Calu3 (cell line): ENCODE results near the gene CACNA1D. TPM values are rescaled to one million over a fixed set of nuclear protein-coding genes. Genes with fewer than 3 reads are reported as not detected.

Experiments used
- BruUV-seq: library from RNA; stranded (reverse); fragments of 400-500 nt; replicated peaks from 2 replicates; lab custom pipeline; 2021; lab: Mats Ljungman, UMichigan
- CTCF ChIA-PET: fragments of 300-600 bp; sonication (Branson Sonifier 250); formaldehyde crosslinking; loops from one replicate; lab custom pipeline; 2022; ENCODE audit warnings: antibody characterized with exemption; lab: Charles Lee
- DNase-seq: peaks from one replicate; pipeline ENCODE4 v3.0.0; 2022
- H3K27ac Mint-ChIP-seq: one replicate; pipeline ENCODE4 v1.8.0; 2022; ENCODE audit warnings: mixed read lengths; ENCODE audit not compliant: unreplicated experiment
- H3K27me3 Mint-ChIP-seq: one replicate; pipeline ENCODE4 v1.8.0; 2022; ENCODE audit warnings: mixed read lengths; ENCODE audit not compliant: unreplicated experiment
- H3K36me3 Mint-ChIP-seq: one replicate; pipeline ENCODE4 v1.8.0; 2022; ENCODE audit warnings: mild to moderate bottlenecking, moderate library complexity, mixed read lengths; ENCODE audit not compliant: insufficient read depth, unreplicated experiment
- H3K4me1 Mint-ChIP-seq: one replicate; pipeline ENCODE4 v1.8.0; 2022; ENCODE audit warnings: mild to moderate bottlenecking, low read depth, mixed read lengths; ENCODE audit not compliant: unreplicated experiment
- H3K4me3 Mint-ChIP-seq: one replicate; pipeline ENCODE4 v1.8.0; 2022; ENCODE audit warnings: mild to moderate bottlenecking, low read depth, moderate library complexity, mixed read lengths; ENCODE audit not compliant: unreplicated experiment
- H3K9me3 Mint-ChIP-seq: one replicate; pipeline ENCODE4 v1.8.0; 2022; ENCODE audit warnings: low read depth, mixed read lengths; ENCODE audit not compliant: unreplicated experiment
- intact Hi-C: fragments of 100-400 bp; cut with micrococcal nuclease; formaldehyde crosslinking; loops from one replicate; pipeline ENCODE4 v1.10.0; 2022; ENCODE audit not compliant: unreplicated experiment
- total RNA-seq: library from RNA; stranded (reverse); gene quantifications from 2 replicates; pipeline ENCODE4 v1.2.3, GENCODE V29; 2022
- TF ChIP-seq, protein P1 (sequence below): fragments of 200-600 bp; IDR thresholded peaks from one replicate; pipeline ENCODE4 v1.8.0; 2022; ENCODE audit warnings: antibody characterized with exemption; ENCODE audit not compliant: unreplicated experiment

The CACNA1D gene
- total RNA-seq, 1 experiment from 2014 or later: 48.3 TPM

DNA sequence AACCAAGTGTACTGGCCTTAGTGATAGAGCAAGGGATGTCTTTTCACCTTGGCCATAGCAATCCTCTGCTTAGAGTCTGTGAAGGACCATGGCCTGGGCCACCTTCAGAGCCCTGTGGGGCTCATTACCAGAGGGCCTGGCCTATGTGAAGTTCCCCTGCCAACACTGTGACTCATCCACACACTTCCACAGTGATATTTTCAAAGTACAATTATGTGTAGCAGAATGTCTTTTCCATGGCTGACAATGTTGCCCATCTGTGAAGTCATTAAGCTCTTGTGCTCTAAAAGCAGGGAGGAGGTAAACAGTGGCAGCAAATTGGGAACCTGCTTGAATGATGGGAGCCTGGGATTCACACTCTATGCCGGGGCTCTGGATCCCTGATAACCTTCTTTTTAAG is 12.2 kb upstream of the CACNA1D start:
- BruUV-seq: no TSS peak
- no peak overlapping the region for H3K27ac Mint-ChIP-seq
- intact Hi-C loops: no loop called here
- no peaks in the 10 kb centered on the region for H3K9me3 Mint-ChIP-seq
- H3K36me3 Mint-ChIP-seq: peaks cover 11% of the 10 kb centered on the region
- TF ChIP-seq, protein P1, sequence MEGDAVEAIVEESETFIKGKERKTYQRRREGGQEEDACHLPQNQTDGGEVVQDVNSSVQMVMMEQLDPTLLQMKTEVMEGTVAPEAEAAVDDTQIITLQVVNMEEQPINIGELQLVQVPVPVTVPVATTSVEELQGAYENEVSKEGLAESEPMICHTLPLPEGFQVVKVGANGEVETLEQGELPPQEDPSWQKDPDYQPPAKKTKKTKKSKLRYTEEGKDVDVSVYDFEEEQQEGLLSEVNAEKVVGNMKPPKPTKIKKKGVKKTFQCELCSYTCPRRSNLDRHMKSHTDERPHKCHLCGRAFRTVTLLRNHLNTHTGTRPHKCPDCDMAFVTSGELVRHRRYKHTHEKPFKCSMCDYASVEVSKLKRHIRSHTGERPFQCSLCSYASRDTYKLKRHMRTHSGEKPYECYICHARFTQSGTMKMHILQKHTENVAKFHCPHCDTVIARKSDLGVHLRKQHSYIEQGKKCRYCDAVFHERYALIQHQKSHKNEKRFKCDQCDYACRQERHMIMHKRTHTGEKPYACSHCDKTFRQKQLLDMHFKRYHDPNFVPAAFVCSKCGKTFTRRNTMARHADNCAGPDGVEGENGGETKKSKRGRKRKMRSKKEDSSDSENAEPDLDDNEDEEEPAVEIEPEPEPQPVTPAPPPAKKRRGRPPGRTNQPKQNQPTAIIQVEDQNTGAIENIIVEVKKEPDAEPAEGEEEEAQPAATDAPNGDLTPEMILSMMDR: no peak
- peaks cover 35% of the 10 kb centered on the region for H3K4me1 Mint-ChIP-seq
- DNase-seq: no peak
- CTCF ChIA-PET: no interaction called here
- H3K4me3 Mint-ChIP-seq: no peak overlapping the region
- H3K27me3 Mint-ChIP-seq: no peaks in the 10 kb centered on the region

DNA sequence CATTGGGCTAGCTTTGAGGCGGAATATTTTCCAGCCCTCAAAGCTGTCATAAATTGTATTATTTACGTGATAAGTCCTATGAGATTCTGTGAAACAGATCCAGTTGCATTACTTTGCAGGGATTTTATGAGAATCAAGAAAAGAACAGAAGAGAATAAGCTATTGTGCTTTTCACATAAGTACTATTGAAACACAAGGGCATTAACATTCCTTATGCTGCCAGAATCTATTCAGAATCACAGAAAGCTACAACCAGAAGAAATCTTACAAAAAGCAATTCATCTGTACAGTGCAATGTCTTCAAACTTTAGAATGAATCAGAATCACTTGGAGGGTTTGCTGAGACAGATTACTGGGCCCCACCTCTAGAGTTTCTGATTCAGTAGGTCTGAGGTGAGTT is 10.6 kb upstream of the CACNA1D start:
- Mint-ChIP-seq H3K27ac (no peak overlapping the region), H3K4me3 (no peak overlapping the region), H3K36me3 (peaks cover 3% of the 10 kb centered on the region), H3K27me3 (no peaks in the 10 kb centered on the region), H3K4me1 (peaks cover 19% of the 10 kb centered on the region), H3K9me3 (no peaks in the 10 kb centered on the region)
- no TSS peak for BruUV-seq
- CTCF ChIA-PET: no interaction called here
- intact Hi-C loops: no loop called here
- TF ChIP-seq, protein P1: no peak
- no peak for DNase-seq

DNA sequence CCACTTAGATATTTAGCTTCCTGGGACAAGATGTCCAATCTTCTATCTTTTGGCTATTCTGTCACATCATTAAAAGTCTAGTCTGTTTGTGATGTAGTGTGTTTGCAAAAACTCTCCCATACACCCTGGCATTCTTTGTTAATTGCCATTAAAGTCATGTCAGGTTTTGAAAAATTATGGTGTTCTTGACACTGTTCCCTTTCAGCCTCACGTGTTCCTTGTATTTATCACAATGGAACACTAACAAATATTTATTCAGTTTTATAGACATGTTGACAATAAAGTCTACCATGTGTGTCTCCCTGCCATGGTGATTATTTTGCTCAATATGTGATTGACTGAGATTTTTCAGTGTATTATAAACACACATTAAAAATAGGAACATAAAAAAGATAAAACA is 9.4 kb upstream of the CACNA1D start:
- BruUV-seq: no TSS peak
- intact Hi-C loops: no loop called here
- H3K36me3 Mint-ChIP-seq: no peaks in the 10 kb centered on the region
- H3K27ac Mint-ChIP-seq: no peak overlapping the region
- TF ChIP-seq, protein P1: no peak
- H3K4me3 Mint-ChIP-seq: no peak overlapping the region
- no peak for DNase-seq
- H3K4me1 Mint-ChIP-seq: peaks cover 21% of the 10 kb centered on the region
- H3K9me3 Mint-ChIP-seq: no peaks in the 10 kb centered on the region
- no peaks in the 10 kb centered on the region for H3K27me3 Mint-ChIP-seq
- CTCF ChIA-PET: no interaction called here

DNA sequence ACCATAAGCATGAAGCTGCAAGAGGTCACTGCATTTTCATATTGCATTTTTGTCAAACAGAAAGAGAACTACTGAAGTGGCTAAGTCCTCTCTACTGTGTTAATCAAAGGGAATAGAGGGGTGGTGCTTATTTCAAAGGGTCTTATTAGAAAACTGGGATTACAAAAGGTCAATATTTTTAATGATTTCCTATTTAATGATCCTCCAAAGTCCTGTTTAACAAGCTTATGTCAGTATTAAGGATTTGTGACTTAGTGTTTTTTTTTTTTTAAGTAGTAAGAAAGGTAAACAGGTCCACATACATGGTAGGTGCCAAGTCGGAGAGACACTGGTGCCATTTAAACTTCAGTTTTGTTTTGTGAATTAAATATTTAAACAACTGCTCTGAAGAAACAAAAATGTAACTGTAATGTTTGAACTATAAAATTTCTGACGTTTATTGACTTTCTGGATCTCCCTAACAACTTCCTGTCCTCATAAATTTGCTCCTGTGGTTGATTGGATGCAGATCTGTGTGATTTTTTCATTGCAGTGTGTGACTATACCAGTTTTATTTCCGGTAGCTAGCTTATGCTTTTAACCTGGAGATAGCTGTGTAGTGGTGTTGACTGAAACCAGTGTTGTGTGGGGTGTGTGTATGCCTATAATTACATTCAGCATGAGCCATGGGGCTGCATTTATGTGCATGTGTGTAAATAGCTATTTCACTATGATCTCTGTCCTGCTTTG is 8.6 kb upstream of the CACNA1D start:
- no peak overlapping the region for H3K4me3 Mint-ChIP-seq
- H3K27me3 Mint-ChIP-seq: no peaks in the 10 kb centered on the region
- H3K9me3 Mint-ChIP-seq: no peaks in the 10 kb centered on the region
- intact Hi-C loops: no loop called here
- no peak for DNase-seq
- no peaks in the 10 kb centered on the region for H3K36me3 Mint-ChIP-seq
- no TSS peak for BruUV-seq
- TF ChIP-seq, protein P1: no peak
- peaks cover 27% of the 10 kb centered on the region for H3K4me1 Mint-ChIP-seq
- CTCF ChIA-PET: no interaction called here
- H3K27ac Mint-ChIP-seq: no peak overlapping the region
